NCI-H2227 (cell line): Measurements from ENCODE around the gene RELCH.
"Not testable (repeated sequence)": the region's sequence is repeated elsewhere in the genome, so short reads cannot be mapped to it uniquely, and the experiment has no call there.

Source experiments
- DNase-seq: peaks from one replicate; lab custom pipeline; 2025; ENCODE audit not compliant: unreplicated experiment; lab: John Stamatoyannopoulos, UW

Gene RELCH, protein sequence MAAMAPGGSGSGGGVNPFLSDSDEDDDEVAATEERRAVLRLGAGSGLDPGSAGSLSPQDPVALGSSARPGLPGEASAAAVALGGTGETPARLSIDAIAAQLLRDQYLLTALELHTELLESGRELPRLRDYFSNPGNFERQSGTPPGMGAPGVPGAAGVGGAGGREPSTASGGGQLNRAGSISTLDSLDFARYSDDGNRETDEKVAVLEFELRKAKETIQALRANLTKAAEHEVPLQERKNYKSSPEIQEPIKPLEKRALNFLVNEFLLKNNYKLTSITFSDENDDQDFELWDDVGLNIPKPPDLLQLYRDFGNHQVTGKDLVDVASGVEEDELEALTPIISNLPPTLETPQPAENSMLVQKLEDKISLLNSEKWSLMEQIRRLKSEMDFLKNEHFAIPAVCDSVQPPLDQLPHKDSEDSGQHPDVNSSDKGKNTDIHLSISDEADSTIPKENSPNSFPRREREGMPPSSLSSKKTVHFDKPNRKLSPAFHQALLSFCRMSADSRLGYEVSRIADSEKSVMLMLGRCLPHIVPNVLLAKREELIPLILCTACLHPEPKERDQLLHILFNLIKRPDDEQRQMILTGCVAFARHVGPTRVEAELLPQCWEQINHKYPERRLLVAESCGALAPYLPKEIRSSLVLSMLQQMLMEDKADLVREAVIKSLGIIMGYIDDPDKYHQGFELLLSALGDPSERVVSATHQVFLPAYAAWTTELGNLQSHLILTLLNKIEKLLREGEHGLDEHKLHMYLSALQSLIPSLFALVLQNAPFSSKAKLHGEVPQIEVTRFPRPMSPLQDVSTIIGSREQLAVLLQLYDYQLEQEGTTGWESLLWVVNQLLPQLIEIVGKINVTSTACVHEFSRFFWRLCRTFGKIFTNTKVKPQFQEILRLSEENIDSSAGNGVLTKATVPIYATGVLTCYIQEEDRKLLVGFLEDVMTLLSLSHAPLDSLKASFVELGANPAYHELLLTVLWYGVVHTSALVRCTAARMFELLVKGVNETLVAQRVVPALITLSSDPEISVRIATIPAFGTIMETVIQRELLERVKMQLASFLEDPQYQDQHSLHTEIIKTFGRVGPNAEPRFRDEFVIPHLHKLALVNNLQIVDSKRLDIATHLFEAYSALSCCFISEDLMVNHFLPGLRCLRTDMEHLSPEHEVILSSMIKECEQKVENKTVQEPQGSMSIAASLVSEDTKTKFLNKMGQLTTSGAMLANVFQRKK

DNA sequence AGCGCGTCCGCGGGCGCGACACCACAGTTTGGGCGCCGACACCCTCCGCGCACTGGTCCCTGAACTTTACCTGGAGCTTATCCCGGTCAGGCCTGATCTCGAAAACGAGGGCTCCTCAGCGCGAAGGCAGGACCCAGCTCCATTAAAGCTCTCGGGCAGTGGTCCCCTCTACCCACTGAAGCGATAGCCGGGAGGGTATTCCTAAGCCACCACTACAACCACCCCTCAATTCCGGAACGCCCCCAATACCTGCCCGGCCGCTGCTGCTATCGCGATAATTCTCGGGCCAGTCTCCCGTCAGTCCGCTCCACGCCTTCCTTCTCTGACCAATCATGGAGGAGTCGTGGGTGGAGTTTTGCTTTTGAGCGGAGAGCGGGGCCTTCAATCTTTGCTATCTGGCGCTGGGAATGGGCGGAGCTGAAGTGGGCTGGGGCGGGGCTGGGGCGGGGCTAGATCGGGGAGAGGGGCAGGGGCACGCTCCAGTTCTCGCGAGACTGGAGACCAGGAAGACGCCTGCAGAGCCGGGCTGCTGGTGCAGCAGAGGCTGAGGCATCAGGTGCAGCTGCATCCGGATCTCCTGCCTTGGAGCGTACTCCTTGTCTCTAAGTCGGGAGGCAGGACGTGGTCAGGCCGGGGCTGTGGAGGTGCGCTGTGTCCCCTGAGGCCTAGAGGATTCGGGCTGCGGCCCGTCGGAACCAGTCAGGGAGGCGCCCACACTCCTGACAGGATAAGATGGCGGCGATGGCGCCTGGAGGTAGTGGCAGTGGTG lies at the start of gene RELCH, which contains the start of gene PIGN:
Gene RELCH (plus strand): TSS at position 482 of the 769 bp plus-strand sequence. CDS start 251 bp downstream, at position 733.
Gene PIGN (minus strand): TSS at position 283 of the 769 bp plus-strand sequence. CDS start 25,703 bp downstream, outside the sequence.
- DNase-seq, result peak; percentile 99

DNA sequence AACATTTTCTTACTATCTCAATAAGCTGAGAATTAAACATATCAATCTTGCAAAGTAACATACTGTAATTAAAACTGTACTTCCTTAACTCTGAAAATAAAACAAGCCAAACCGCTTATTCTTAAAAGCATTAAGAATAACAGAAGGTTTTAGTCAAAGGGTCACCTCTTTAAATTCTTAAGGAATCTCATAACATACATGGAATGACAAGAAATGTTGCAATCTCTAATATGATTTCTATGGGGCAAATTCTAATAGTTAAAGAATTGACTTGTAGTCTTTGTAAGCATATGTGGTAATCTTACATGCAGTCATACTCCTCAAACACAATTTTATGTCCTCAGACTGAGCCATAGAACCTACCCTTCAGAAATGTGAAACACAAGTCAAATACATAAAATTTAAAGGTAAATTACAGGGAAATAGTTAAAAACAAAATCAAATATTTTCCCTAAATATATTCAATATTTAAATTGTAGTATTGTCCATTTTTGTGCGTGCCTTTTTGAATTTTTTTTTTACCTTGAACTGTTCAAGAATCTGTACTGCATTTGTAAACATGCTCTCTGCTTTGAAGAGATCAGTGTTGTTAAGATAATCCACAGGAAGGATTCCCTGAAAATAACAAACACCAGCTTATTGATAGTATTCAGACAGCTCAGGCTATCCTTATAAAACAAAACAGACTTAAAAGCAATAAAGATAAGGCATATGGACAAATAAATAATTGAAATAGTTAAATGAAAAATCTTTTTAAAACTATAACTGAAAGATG lies 48.4 kb upstream of the RELCH start:
- no peak for DNase-seq

DNA sequence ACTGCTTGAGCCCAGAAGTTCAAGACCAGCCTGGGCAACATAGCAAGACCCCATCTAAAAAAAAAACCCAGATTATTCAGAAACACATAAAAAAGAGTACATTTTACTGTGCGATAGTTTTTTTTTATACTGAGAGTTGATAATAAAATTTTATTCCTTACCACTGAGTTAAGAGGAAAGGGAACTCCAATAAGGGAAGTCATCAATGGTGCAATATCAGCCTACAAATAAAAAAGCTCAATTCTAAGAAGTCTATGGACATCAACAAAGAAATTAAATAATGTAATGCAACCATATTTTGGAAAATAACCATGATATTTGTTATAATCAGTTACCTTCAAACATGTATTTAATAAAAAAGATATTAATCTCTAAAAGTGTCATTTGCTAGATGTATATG lies 46.8 kb upstream of the RELCH start:
- no peak for DNase-seq

DNA sequence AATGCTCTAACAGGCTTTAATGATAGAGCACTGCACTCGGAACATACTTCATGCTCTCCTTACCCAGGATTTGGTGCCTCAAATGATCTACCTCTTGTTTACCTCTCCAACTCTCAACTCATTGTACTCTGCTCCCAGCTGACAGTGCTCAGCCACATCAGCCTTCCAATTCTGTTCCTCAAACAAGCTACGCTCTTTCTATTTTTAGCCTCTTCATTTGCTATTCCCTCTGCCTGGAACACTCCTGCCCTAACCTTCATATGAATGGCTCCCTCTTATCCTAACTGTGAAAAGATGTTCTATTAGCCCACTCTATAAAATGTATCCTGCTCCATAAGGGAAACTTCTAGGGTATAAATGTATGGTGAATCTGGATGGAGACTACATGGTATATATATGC lies 42.7 kb upstream of the RELCH start:
- DNase-seq, result no peak

DNA sequence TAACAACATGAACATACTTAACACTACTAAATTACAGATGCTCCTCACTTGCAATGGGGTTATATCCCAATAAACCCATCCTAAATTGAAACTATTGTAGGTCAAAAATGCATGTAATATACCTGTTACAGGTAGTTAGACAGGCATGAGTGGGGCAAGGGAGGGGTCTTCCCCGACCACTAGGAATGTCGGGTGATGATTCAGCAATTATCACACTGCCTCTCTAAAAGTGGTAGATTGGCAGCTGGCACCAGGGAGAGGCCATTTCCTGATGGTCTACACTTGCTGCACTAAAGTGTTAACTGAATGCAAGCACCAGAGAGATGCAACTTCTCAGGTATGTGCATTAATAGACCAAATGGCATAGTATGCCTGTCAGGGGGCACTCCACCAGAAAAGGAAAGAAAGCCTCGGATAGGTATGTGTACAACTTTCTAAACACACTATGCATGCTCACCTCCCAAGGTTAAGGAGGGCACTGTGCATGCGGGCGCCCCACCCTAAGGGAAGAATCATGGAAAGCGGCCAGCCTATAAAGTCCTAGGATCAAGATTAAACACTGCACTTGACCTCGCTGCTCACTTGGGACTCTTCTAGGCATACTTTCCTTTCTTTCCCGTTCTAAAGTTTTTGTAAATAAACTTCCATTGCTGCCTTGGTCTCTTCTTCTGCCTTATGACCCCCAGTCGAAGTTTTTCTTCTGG lies 35.8 kb upstream of the RELCH start:
- DNase-seq, result no peak

DNA sequence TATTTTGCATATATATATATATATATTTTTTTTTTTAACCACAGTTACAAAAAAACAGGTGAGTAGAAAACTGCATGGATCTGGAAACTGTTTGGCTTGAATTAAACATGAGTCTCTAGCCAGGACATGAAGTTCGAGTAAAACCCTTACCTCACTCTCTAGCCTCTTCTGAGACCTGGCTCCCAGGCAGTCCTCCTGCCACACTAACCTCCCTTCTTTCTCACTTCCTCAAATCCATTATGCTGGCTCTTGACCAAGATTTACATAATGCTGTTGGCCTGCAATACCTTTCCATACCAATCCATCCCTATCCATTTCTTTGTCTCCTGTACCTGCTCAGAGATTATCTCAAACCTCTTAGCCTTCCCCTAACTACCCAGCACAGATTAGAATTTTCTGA lies 34.2 kb upstream of the RELCH start:
- no peak for DNase-seq

DNA sequence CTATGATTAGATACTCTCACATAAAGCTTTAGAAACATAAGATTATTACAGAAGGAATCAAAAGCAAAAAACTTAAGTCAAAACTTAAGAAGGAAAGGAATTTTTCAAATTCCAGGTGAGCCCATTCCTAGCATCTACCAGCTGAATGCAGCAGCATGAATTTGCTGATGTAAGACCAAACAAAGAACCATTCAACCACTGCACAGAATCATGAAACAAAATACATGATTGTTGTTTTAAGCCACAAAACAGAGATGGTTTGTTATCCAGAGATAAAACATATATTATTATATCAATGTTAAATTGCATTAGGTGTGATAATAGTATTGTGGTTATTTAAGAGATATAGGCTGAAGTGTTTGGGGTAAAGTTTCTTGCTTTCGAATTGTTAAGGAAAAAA lies 29.2 kb upstream of the RELCH start:
- no peak for DNase-seq

DNA sequence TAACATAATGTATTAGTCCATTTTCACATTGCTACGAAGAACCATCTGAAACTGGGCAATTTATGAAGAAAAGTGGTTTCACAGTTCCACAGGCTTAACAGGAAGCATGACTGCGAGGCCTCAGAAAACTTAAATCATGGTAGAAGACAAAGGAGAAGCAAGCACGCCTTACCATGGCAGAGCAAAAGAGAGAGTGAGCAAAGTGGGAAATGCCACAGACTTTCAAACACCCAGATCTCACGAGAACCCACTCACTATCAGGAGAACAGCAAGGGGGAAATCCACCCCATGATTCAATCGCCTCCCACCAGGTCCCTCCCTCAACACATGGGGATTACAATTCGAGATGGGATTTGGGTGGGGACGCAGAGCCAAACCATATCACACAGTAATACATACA lies 22.7 kb upstream of the RELCH start:
- no peak for DNase-seq

DNA sequence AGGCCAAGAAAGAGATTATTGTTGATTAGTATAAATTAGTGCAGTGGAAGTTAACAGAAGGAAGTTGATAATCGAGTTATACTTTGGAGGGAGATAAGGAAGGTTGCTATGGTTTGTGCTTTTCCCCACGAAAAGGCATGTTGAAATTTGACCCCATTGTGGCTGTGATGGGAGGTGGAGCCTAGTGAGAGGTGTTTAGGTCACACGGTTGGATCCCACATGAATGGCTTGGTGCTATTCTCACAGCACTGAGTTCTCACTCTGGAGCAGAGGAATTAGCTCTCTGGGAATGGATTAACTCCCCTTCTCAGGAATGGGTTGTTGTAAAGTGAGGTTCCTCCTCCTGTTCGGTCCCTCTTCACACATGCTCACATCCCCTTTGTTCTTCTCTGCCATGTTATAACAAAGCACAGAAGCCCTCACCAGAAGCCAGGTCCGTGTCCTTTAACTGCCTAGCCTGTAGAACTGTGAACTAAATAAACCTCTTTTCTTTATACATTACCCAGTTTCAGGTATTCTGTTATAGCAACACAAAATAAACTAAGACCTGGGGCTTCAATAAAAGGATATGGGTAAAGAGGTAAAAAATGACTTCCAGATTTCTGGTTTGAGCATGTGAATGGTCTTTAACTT lies 22.1 kb upstream of the RELCH start:
- DNase-seq, result no peak

DNA sequence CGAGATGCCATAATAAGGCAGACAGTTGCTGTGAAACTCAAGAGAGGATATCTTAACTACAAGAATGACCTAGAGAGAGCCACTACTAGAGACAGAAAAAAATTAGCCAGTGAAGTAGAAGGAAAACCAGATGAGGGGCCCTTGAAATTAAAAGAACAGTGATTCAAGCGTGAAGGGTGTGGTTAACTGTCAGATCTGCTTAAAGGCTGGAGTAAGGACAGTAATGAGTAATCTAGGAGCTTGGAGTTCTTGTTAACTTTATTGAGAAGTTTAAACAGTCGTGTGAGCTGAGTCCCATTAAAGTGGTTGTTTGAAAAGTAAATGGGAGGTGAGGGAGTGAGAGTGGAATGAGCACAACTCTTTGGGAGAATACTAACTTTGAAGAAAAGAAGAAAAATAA lies 21.5 kb upstream of the RELCH start:
- DNase-seq, result no peak

DNA sequence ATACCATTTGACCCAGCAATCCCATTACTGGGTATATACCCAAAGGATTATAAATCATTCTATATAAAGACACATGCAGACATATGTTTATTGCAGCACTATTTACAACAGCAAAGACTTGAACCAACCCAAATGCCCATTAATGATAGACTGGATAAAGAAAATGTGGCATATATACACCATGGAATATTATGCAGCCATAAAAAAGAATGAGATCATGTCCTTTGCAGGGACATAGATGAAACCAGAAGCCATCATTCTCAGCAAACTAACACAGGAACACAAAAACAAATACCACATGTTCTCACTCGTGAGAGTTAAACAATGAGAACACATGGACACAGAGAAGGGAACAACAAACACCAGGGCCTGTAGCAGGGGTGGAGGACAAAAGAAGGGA lies 20.5 kb upstream of the RELCH start:
- not testable (repeated sequence) for DNase-seq

DNA sequence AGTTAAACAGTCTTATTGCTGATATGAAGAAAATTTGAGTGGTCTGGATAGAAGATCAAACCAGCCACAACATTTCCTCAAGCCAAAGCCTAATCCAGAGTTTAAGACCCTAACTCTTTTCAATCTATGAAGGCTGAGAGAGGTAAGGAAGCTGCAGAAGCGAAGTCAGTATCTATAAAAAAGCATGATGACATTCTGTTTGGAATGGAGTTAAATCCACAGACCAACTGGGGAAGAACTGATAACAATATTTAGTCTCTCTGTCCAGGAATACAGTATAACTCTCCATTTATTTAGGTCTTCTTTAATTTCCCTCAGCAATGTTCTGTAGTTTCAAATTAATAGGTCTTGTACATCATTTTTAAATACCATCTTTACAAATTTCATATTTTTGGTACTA lies 16.2 kb upstream of the RELCH start:
- no peak for DNase-seq

DNA sequence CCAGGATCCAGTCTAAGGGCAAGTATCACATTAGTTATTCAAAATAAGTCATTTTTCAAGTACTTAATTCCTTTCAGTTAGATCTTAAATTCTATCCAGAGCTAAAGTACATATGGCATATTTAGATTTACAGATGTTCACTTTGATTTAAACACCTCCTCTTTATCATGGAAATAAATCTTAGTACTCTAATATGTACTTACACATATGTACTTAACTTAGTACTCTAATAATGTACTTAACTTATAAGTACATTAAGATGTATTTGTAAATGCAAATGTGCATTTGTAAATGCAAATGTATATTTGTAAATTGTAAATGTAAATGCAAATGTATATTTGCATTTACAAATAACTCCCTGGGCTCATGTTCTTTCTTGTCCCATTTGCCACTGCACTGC lies 14.8 kb upstream of the RELCH start:
- DNase-seq, result no peak

DNA sequence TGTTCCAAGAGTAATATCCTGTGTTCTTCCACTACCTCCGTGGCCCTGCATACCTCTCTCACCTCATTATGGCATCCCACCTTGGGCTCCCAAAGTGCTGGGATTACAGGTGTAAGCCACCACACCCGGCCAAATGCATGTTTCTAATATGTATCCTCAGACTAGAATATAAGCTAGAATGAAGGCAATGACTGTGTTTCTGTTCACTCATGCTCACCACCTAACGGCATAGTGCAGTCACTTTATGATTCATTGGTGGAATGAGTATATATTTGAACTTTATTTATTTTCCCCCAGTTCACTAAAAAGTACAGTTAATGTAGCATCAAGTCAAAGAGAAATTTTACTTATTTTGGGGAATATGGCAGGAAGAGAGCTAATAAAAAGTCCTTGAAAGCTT lies 11.5 kb upstream of the RELCH start:
- DNase-seq, result no peak

DNA sequence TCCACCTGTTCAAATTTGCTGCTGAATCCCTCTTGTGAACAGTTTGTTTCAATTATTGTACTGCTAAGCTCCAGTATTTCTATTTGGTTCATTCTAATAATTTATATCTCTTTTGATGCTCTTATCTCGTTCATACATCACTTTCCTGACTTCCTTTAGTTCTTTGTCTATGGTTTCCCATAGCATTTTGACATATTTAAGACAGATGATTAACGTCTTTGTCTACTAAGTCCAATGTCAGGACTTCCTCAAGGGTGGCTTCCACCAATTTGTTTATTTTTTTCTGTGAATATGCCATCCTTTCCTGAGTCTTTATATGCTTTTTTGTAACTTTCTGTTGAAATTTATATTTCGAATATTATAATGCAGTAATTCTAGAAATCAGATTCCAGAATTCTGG lies 9.8 kb upstream of the RELCH start:
- DNase-seq, result no peak

DNA sequence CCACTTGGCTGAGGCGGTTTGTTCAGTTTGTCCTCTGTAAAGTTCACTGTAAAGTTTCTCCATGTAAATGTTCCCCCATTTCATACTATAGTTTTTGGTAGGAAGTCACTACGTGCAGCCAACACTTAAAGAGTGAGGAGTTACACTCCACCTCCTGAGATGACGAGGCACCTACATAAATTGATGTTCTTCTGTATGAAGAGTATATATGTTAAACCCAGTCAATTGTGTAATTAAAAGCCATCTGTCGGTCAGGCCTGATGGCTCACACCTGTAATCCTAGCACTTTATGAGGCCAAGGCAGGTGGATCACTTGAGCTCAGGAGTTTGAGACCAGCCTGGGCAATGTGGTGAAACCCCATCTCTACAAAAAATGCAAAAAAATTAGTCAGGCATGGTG lies 7.8 kb upstream of the RELCH start:
- no peak for DNase-seq

DNA sequence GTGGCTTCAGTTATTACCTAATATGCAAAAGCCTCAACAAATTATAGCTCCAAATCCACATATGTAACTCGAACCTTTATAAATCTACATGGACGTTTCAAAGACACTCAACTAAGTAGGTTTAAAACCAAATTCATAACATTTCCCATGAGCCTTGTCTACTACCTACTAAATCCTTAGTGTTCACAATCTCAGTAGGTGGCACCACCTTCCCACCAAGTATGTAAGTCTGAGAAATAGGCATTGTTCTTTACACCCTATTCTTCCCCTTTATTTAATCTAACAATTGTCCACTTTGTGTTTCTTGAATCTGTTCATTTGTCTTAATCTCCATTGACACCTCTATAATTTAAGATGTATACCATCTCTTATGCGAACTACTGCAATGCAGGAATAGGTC lies 4.8 kb upstream of the RELCH start:
- no peak for DNase-seq

DNA sequence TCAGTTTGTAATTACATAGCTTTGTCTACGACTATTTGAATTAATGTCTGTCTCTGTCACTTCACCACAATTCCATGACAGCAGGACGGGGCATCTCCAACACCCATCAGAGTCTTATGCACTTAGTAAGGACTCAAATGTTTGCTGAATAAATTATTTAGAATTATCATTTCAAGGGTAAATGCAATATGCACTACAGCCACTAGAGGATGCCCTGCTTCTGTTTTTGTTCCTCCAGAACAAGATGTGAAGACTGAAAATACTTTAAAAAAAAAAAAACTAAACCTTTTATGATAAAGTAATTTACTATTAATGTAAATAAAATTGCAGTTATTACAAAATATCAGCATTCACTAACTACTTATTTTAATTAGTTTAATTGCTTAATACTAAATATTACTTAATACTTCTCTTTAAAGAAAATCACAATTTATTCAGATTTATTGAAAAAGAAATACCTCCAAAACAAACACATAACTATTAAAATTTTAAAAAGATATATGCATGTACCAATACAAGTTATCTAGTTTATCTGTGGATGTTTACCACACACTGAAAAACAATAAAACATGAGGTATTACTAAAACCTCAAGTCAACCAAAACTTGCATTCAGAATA lies 3.4 kb upstream of the RELCH start:
- peak; percentile 69 for DNase-seq

DNA sequence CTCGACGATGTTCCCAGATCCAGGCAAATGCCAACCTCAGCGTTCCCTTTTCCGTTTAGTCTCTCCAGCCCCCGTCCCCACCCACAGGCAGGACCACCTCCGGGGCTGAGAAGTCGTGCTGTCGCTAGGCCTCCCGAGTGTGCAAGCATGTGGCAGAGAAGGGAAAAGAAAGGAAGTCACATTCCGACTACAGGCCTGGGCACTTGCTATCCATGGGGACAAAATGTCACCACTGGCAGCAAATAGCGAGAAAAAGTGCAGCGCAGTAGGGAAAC lies 619 bp upstream of the RELCH start:
- peak; percentile 72 for DNase-seq
